ENCODE data around the gene CHSY1. TPM values are rescaled to one million over a fixed set of nuclear protein-coding genes. Genes with fewer than 3 reads are reported as not detected.

CHSY1 gene
- total RNA-seq, 1 experiment from 2014 or later, result 11.4 TPM

DNA sequence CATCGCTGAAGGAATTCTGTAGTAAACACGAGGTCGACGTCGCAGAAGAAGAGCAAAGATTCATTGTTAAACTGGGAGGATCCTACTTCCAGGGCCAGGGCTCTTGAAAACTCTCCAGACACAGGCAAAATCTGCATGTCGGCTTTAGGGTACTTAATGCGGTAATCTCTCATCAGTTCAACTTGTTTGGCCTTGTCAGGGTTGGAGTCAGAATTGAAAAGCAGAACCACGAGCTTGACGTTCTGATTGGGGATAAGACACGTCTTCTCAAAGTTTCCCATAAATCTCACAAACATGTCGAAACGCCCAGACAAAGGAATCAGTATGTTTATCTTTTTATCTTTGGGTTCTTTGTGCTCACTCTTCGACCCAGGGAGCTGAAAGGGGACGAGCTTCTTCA, 74.0 kb downstream of the CHSY1 start:
- no peak for DNase-seq
- H3K27me3 ChIP-seq (ENCODE audit: low read length), result no peaks in the 10 kb centered on the region
- no peak overlapping the region for H2AFZ ChIP-seq (ENCODE audit: low read length)
- H3K4me1 ChIP-seq (ENCODE audit: low read length), result no peaks in the 10 kb centered on the region
- H3K9me3 ChIP-seq (ENCODE audit: low read length), result no peaks in the 10 kb centered on the region
- H3K4me3 ChIP-seq (ENCODE audit: low read length), result no peak overlapping the region
- H4K20me1 ChIP-seq (ENCODE audit: insufficient read depth, low read depth, low read length), result 0 out of 2 replicates have a peak, but pooled peaks cover 6% of the 10 kb centered on the region
- no peak overlapping the region for H3K4me2 ChIP-seq (ENCODE audit: low read depth, low read length, poor library complexity, severe bottlenecking)
- H3K27ac ChIP-seq (ENCODE audit: low read length), result no peak overlapping the region
- H3K9me2 ChIP-seq (replicated peaks; ENCODE audit: insufficient read depth, low read length), result no peaks in the 10 kb centered on the region
- no peak overlapping the region for H3K9ac ChIP-seq (ENCODE audit: low read length)
- H3K79me2 ChIP-seq (ENCODE audit: low read length), result no peaks in the 10 kb centered on the region; the same call in 1 of the 2 replicates
- no peaks in the 10 kb centered on the region for H3K36me3 ChIP-seq (ENCODE audit: insufficient read depth, low read length)

DNA sequence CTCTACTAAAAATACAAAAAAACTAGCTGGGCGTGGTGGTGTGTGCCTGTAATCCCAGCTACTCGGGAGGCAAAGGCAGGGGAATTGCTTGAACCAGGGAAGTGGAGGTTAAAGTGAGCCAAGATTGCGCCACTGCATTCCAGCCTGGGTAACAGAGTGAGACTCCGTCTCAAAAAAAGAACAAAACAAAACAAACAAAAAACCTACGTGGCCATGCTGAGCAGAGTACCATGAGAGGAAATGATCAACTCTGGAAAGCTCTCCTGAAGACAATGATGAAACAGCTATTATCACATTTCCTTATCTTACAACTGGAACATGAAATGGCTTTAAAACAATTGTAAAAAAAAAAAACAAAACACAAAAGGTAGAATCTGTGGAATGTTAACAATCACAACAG, 75.2 kb downstream of the CHSY1 start:
- no peaks in the 10 kb centered on the region for H3K9me2 ChIP-seq (replicated peaks; ENCODE audit: insufficient read depth, low read length)
- H3K27ac ChIP-seq (ENCODE audit: low read length), result no peak overlapping the region
- no peaks in the 10 kb centered on the region for H3K4me1 ChIP-seq (ENCODE audit: low read length)
- H4K20me1 ChIP-seq (ENCODE audit: insufficient read depth, low read depth, low read length), result no peaks in the 10 kb centered on the region
- H3K27me3 ChIP-seq (ENCODE audit: low read length), result no peaks in the 10 kb centered on the region
- H3K79me2 ChIP-seq (ENCODE audit: low read length), result no peaks in the 10 kb centered on the region; the same call in 1 of the 2 replicates
- H3K36me3 ChIP-seq (ENCODE audit: insufficient read depth, low read length), result no peaks in the 10 kb centered on the region
- DNase-seq, result no peak
- no peak overlapping the region for H3K9ac ChIP-seq (ENCODE audit: low read length)
- H3K9me3 ChIP-seq (ENCODE audit: low read length), result no peaks in the 10 kb centered on the region
- H2AFZ ChIP-seq (ENCODE audit: low read length), result no peak overlapping the region
- H3K4me2 ChIP-seq (ENCODE audit: low read depth, low read length, poor library complexity, severe bottlenecking), result no peak overlapping the region
- H3K4me3 ChIP-seq (ENCODE audit: low read length), result no peak overlapping the region

DNA sequence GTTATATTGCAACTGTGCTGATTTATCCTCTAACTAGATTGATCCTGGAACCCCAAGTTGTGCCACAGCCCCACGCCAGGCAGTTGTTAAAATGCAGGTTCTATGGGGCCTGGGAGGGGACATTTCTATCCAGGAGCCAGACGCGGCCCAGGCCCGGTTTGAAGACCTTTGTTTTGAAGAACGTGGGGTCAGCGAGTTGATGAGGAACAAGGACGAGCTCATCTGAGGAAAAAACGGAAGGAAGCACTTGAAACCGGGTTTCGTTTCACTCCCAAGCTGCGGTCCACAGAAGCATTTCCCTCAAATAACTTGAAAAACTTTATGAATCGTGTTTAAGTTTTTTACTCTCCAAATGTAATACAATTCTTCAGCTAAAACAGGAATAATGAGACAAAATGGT, 76.4 kb downstream of the CHSY1 start:
- H3K4me2 ChIP-seq (ENCODE audit: low read depth, low read length, poor library complexity, severe bottlenecking), result no peak overlapping the region
- H3K9me2 ChIP-seq (replicated peaks; ENCODE audit: insufficient read depth, low read length), result no peaks in the 10 kb centered on the region
- no peaks in the 10 kb centered on the region for H3K36me3 ChIP-seq (ENCODE audit: insufficient read depth, low read length)
- no peak overlapping the region for H3K27ac ChIP-seq (ENCODE audit: low read length)
- no peaks in the 10 kb centered on the region for H3K9me3 ChIP-seq (ENCODE audit: low read length)
- no peaks in the 10 kb centered on the region for H3K4me1 ChIP-seq (ENCODE audit: low read length)
- no peak overlapping the region for H2AFZ ChIP-seq (ENCODE audit: low read length)
- no peak overlapping the region for H3K4me3 ChIP-seq (ENCODE audit: low read length)
- H4K20me1 ChIP-seq (ENCODE audit: insufficient read depth, low read depth, low read length), result no peaks in the 10 kb centered on the region
- no peaks in the 10 kb centered on the region; the same call in 1 of the 2 replicates for H3K79me2 ChIP-seq (ENCODE audit: low read length)
- no peaks in the 10 kb centered on the region for H3K27me3 ChIP-seq (ENCODE audit: low read length)
- no peak for DNase-seq
- no peak overlapping the region for H3K9ac ChIP-seq (ENCODE audit: low read length)

DNA sequence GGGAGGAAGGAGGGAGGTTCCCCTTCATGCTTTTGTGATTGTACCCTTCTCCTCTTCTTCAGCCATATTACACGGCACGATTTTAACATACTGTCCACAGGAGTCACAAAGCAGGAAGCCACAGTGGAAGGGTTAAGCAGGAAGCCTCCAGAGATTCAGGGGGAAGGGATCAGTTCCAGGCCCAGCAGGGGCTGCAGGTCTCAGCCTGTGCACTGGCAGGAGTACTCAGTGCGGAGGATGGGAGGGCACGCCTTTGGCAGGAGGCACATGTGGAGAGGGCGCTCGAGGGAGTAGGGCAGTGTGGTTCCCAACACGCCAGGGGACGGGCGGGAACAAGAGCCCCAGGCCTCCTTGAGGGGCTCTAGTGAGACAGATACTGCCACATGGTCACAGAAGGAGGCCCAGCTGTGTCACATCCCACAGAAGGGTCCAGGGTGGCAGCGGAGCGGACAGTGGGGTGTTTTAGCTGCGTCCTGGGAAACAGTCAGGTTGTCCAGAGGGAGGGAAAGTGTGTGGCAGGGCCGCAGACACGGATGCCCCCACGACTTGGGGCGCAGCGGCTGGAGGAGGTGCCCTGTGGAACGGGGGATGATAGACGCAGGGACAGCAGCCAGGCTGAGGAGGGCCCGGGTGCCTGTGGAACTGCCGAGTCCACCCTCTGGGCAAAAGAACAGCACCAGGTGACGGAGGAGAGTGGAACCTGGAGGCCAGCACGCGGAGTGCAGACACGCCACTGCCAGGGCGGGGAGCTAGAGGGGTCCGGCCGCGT, 77.5 kb downstream of the CHSY1 start:
- DNase-seq, result no peak
- H3K9ac ChIP-seq (ENCODE audit: low read length), result no peak overlapping the region
- H3K27me3 ChIP-seq (ENCODE audit: low read length), result no peaks in the 10 kb centered on the region
- H3K4me1 ChIP-seq (ENCODE audit: low read length), result no peaks in the 10 kb centered on the region
- H3K27ac ChIP-seq (ENCODE audit: low read length), result no peak overlapping the region
- no peaks in the 10 kb centered on the region for H3K79me2 ChIP-seq (ENCODE audit: low read length)
- no peaks in the 10 kb centered on the region for H3K9me2 ChIP-seq (replicated peaks; ENCODE audit: insufficient read depth, low read length)
- no peaks in the 10 kb centered on the region for H3K36me3 ChIP-seq (ENCODE audit: insufficient read depth, low read length)
- H2AFZ ChIP-seq (ENCODE audit: low read length), result no peak overlapping the region
- no peak overlapping the region for H3K4me3 ChIP-seq (ENCODE audit: low read length)
- H4K20me1 ChIP-seq (ENCODE audit: insufficient read depth, low read depth, low read length), result no peaks in the 10 kb centered on the region
- no peaks in the 10 kb centered on the region for H3K9me3 ChIP-seq (ENCODE audit: low read length)
- H3K4me2 ChIP-seq (ENCODE audit: low read depth, low read length, poor library complexity, severe bottlenecking), result no peak overlapping the region

DNA sequence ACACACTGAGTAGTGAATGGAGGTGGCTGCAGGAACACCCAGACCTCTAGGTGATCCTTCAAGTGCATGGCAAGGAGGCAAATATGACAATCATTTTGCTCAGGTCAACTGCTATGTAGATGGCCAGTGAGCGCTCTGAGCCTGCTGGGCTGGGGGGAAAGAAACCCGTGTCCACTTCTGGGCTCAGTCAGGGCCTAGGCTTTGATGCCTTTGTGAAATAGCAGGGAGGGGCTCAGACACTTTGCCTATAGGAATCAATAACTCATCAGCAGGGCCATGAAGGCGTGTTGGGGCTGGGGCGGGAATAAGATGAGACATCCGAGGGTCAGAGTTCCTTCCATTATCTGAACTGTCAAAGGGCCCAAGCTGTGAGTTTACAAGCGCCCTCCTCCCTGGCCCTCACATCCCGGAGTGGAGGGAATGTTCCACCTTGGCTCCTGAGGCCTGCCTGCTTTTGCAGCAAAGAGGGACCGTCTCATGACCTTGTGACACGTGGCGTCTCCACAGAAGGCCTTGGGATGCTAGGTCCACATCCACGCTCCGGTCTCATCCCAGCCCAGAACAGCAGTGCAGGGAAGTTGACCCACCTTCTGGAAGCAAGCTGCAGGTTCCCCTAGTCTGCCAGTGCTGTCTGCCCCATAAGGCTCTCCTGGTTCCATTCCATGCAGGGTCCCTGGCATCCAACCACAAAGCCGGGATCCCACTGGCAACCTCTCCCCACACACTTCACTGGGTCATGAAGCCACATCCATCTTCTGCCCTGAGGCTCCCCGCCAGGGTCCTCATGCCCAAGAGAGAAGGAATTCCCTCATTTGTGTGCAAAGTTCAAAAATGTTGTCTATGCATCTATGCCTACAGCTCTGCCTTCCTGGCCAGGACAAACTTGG, 78.4 kb downstream of the CHSY1 start:
- DNase-seq, result no peak
- no peak overlapping the region for H2AFZ ChIP-seq (ENCODE audit: low read length)
- no peaks in the 10 kb centered on the region for H4K20me1 ChIP-seq (ENCODE audit: insufficient read depth, low read depth, low read length)
- no peak overlapping the region for H3K4me2 ChIP-seq (ENCODE audit: low read depth, low read length, poor library complexity, severe bottlenecking)
- no peaks in the 10 kb centered on the region for H3K36me3 ChIP-seq (ENCODE audit: insufficient read depth, low read length)
- H3K4me1 ChIP-seq (ENCODE audit: low read length), result no peaks in the 10 kb centered on the region
- no peaks in the 10 kb centered on the region for H3K79me2 ChIP-seq (ENCODE audit: low read length)
- H3K9ac ChIP-seq (ENCODE audit: low read length), result no peak overlapping the region
- no peaks in the 10 kb centered on the region for H3K9me3 ChIP-seq (ENCODE audit: low read length)
- no peak overlapping the region for H3K27ac ChIP-seq (ENCODE audit: low read length)
- no peaks in the 10 kb centered on the region for H3K9me2 ChIP-seq (replicated peaks; ENCODE audit: insufficient read depth, low read length)
- no peaks in the 10 kb centered on the region for H3K27me3 ChIP-seq (ENCODE audit: low read length)
- H3K4me3 ChIP-seq (ENCODE audit: low read length), result no peak overlapping the region

DNA sequence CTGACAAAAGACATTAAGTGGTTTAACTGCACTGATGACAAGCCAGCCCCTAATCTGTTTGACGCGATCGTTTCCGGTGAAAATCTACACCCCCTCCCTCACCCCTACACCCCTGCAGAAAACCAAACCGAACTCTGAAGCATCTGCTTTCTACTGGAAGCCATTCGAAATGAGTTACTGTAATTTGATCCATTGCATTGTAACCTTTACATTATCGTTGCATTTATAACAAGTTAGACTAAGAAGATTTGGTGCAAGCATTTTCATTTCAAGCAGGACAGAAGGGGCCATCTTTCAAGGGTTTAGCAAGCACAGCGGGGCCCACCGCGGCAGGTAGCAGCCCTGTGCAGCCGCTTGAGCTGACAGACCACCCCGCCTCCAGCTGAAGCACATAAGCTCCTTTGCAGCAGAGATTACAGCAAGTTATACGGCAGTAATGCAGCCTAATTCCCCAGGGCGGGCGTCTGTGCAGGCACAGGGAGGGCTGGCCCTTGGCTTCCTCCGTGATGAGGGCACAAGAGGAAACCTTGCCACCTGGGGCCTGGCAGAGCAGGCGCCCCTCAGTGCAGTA, 79.3 kb downstream of the CHSY1 start:
- H3K9me3 ChIP-seq (ENCODE audit: low read length), result no peaks in the 10 kb centered on the region
- no peaks in the 10 kb centered on the region for H3K79me2 ChIP-seq (ENCODE audit: low read length)
- H3K4me2 ChIP-seq (ENCODE audit: low read depth, low read length, poor library complexity, severe bottlenecking), result no peak overlapping the region
- no peak overlapping the region for H2AFZ ChIP-seq (ENCODE audit: low read length)
- no peaks in the 10 kb centered on the region for H3K9me2 ChIP-seq (replicated peaks; ENCODE audit: insufficient read depth, low read length)
- no peaks in the 10 kb centered on the region for H3K4me1 ChIP-seq (ENCODE audit: low read length)
- H3K4me3 ChIP-seq (ENCODE audit: low read length), result no peak overlapping the region
- H3K27ac ChIP-seq (ENCODE audit: low read length), result no peak overlapping the region
- H3K36me3 ChIP-seq (ENCODE audit: insufficient read depth, low read length), result no peaks in the 10 kb centered on the region
- no peak overlapping the region for H3K9ac ChIP-seq (ENCODE audit: low read length)
- H4K20me1 ChIP-seq (ENCODE audit: insufficient read depth, low read depth, low read length), result no peaks in the 10 kb centered on the region
- no peak for DNase-seq
- no peaks in the 10 kb centered on the region for H3K27me3 ChIP-seq (ENCODE audit: low read length)

DNA sequence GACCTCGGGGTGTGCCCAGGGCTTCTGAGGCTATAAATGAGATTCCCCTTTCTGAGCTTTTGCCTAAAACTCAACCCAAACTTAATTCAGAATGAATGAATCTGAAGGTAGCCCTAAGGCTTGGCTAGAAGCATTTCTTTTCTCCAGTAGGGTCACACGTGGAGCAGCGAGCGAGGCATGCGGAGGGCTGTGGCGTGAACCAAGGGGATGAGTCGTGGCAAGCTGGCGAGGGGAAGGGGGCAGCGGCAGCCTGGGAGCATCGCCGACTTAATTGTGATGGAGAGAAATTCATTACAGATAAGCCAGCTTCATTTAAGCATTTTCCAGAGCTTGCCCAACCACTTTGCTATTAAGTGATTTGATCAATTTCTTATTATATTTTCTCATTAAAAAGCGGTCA, 79.9 kb downstream of the CHSY1 start:
- no peak overlapping the region for H3K4me2 ChIP-seq (ENCODE audit: low read depth, low read length, poor library complexity, severe bottlenecking)
- DNase-seq, result no peak
- no peak overlapping the region for H3K4me3 ChIP-seq (ENCODE audit: low read length)
- no peak overlapping the region for H2AFZ ChIP-seq (ENCODE audit: low read length)
- H3K9ac ChIP-seq (ENCODE audit: low read length), result no peak overlapping the region
- H3K27me3 ChIP-seq (ENCODE audit: low read length), result no peaks in the 10 kb centered on the region
- no peaks in the 10 kb centered on the region for H3K9me3 ChIP-seq (ENCODE audit: low read length)
- no peaks in the 10 kb centered on the region for H3K4me1 ChIP-seq (ENCODE audit: low read length)
- no peak overlapping the region for H3K27ac ChIP-seq (ENCODE audit: low read length)
- H3K79me2 ChIP-seq (ENCODE audit: low read length), result no peaks in the 10 kb centered on the region
- no peaks in the 10 kb centered on the region for H4K20me1 ChIP-seq (ENCODE audit: insufficient read depth, low read depth, low read length)
- H3K36me3 ChIP-seq (ENCODE audit: insufficient read depth, low read length), result no peaks in the 10 kb centered on the region
- H3K9me2 ChIP-seq (replicated peaks; ENCODE audit: insufficient read depth, low read length), result no peaks in the 10 kb centered on the region

All from Karpas-422 (cell line).